GM18498 (cell line): ENCODE measurements around the gene LARGE1.

Experiments used
- ATAC-seq: cut with Tn5 transposase; IDR thresholded peaks from one replicate; pipeline ENCODE4 v1.9.1; 2021; ENCODE audit warnings: mild to moderate bottlenecking, moderate library complexity; ENCODE audit not compliant: unreplicated experiment

The LARGE1 gene

DNA sequence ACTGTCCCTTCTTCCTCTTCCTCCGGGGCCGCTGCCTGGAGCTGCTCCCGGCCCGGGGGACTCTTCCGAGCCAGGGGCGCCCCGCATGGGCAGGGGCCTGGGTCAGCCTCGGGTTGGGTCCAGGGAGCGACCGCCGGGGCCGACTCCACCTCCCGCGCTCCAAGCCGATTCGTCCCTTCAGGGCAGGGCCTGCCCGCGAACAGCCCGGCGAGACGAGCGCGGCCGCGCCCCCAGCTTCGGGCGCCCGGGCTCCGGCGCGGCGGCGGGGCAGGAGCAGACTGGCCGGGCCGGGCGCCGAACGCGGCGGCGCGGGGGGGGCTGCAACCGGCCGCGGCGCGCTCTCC lies at the start of gene LARGE1:
Gene LARGE1 (minus strand): TSS at position 280 of the 344 bp plus-strand sequence.
- ATAC-seq = peak; percentile 29

- ATAC-seq = no peak
Observed at GRCh38 chr22:33969045-33969444, 48.8 kb upstream of the LARGE1 start.

DNA sequence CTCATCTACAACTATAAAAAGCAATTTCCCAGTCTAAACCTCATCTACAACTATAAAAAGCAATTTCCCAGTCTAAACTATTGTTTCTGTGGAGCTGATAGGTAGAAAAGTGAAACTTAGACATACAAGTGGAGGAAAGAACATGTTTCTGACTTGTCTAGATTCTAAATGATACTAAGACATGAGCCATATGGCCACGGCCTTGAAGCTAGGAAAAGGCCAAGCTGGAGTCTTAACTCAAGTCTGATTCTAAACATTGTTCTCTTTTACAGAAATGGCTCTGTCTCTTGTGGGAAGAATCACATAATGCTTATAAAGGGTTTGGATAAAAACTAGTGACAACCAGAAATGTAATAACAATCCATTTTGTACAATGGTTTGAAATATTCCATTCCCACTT lies 43.8 kb upstream of the LARGE1 start:
- ATAC-seq = no peak

DNA sequence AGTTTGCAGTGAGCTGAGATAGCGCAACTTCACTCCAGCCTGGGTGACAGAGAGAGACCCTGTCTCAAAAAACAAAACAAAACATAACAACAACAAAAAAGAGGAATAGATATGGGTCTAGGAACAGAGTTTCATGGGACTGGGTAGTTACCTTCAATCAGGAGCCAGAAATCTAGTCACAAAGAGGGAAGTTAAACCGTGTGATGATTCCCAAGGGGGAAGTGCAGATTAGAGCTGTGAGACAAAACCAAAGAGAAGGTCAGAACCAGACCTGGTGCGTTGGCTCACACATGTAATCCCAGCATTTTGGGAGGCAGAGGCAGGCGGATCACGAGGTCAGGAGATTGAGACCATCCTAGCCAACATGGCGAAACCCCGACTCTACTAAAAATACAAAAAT lies 42.1 kb upstream of the LARGE1 start:
- ATAC-seq = no peak

GRCh38 chr22:33958741-33959140 lies 38.5 kb upstream of the LARGE1 start:
- no peak for ATAC-seq

DNA sequence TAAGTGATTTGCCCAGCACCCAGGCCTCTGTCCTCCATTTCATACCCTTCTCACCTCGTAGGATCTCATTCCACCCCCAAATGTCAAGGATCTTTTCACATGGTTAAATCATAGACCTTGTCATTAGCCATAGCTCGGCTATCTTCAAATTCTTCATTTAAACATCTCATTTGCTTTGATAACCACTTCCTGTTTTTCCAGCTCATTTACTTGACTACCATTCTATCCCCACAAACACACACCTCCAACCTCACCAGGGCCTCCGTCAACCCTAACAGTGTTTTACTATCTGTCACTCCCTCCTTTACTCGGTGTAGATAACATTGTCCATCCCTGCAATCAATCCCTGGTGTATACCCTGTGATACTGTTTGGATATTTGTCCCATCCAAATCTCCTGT lies 36.8 kb upstream of the LARGE1 start:
- no peak for ATAC-seq

- ATAC-seq = no peak
Observed at GRCh38 chr22:33952776-33953175, 32.5 kb upstream of the LARGE1 start.

GRCh38 chr22:33940741-33941140 lies 20.5 kb upstream of the LARGE1 start:
- ATAC-seq = no peak

GRCh38 chr22:33932997-33933396 lies 12.7 kb upstream of the LARGE1 start:
- no peak for ATAC-seq

GRCh38 chr22:33931406-33931805 lies 11.1 kb upstream of the LARGE1 start:
- ATAC-seq = no peak

DNA sequence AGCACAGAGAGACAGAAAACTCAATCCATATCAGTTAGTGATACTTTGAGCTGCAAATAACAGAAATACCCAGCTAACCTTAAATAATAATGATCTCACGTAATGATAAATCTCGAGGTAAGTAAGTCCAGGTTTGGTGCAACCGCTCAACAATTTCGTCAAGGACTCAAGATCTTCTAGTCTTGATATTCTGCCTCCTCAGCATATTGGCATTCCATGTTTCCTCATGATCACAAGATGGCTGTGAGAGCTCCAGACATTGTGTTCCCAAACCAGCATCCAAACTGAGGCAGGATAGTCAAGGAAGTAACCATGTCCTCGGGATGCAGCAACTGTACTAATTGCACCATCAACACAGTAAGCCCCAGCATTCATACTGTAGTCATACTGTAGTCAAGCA lies 7.5 kb upstream of the LARGE1 start:
- no peak for ATAC-seq

- ATAC-seq = no peak
Observed at GRCh38 chr22:33925194-33925593, 4.9 kb upstream of the LARGE1 start.

DNA sequence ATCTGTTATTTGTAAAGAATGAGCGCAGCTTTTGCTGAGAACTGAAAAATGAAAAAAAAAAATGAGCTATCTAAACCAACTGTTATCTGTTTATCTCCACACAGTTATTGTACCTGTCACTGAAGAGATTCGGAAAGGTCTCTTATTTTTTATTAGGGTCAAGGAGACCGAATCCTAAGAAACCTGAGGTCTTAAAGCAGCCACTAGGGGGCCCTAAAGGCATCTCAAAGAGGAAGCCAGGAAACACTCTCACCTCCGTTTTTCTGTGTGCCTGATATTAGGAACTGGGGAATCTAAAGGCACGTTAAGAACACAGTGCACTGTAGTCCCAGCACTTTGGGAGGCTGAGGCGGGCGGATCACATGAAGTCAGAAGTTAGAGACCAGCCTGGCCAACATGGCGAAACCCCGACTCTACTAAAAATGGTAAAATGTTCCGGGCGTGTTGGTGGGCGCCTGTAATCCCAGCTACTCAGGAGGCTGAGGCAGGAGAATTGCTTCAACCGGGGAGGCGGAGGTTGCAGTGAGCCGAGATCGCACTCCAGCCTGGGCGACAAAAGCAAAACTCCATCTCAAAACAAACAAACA lies 3.5 kb upstream of the LARGE1 start:
- no peak for ATAC-seq

DNA sequence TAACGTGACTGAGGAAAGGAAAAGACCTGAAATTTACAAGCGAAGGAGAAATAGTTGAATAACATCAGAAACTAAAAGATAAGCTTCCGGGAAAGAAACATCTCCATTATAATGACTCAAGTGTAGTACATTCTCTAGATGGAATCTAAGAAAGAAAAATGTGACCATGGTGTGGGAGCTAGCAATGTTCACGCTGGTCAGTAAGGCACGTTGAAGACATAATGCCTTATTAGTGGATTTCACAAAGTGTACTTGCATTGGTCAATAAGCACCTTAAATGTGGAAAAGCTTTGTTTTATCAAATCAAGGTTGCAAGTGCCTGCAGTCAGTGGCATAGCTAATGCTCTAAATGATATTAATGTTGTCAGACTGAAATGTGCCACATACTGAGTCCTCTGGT lies 2.8 kb upstream of the LARGE1 start:
- no peak for ATAC-seq

- ATAC-seq = no peak
Observed at GRCh38 chr22:33922349-33922681, 2.0 kb upstream of the LARGE1 start.

- no peak for ATAC-seq
Observed at GRCh38 chr22:33921525-33922348, 1.5 kb upstream of the LARGE1 start.

GRCh38 chr22:33920927-33921524 lies 750 bp upstream of the LARGE1 start:
- peak; percentile 86 for ATAC-seq

GRCh38 chr22:33919391-33920196 lies 682 bp downstream of the LARGE1 start:
- peak; percentile 7 for ATAC-seq

- no peak for ATAC-seq
Observed at GRCh38 chr22:33918676-33919365, 1.5 kb downstream of the LARGE1 start.

- no peak for ATAC-seq
Observed at GRCh38 chr22:33917744-33918406, 2.4 kb downstream of the LARGE1 start.
